Measurements from ENCODE around the gene AIG1.
"Not testable (repeated sequence)": the region's sequence is repeated elsewhere in the genome, so short reads cannot be mapped to it uniquely, and the experiment has no call there.

AIG1 gene

GRCh38 chr6:143060806-143061596 lies at the start of gene AIG1:
TSS of gene AIG1 (plus strand) at chr6:143060889. CDS start at chr6:143060926, 37 bp downstream.
- DNase-seq: no peak

GRCh38 chr6:143014764-143015163 lies 45.9 kb upstream of the AIG1 start:
- DNase-seq: no peak

GRCh38 chr6:143015300-143015706 lies 45.4 kb upstream of the AIG1 start:
- DNase-seq: no peak

- no peak for DNase-seq
Measured at GRCh38 chr6:143018955-143019354, 41.7 kb upstream of the AIG1 start.

- DNase-seq: not testable (repeated sequence)
Measured at GRCh38 chr6:143020862-143021261, 39.8 kb upstream of the AIG1 start.

- no peak for DNase-seq
Measured at GRCh38 chr6:143021543-143021942, 39.1 kb upstream of the AIG1 start.

- DNase-seq: no peak
Measured at GRCh38 chr6:143022587-143022986, 38.1 kb upstream of the AIG1 start.

- no peak for DNase-seq
Measured at GRCh38 chr6:143023695-143024094, 37.0 kb upstream of the AIG1 start.

GRCh38 chr6:143024977-143025376 lies 35.7 kb upstream of the AIG1 start:
- no peak for DNase-seq

- DNase-seq: no peak
Measured at GRCh38 chr6:143026696-143027449, 33.8 kb upstream of the AIG1 start.

GRCh38 chr6:143034689-143035334 lies 25.9 kb upstream of the AIG1 start:
- DNase-seq: no peak

- no peak for DNase-seq
Measured at GRCh38 chr6:143037470-143037869, 23.2 kb upstream of the AIG1 start.

GRCh38 chr6:143038833-143039232 lies 21.9 kb upstream of the AIG1 start:
- no peak for DNase-seq

- DNase-seq: no peak
Measured at GRCh38 chr6:143039548-143039947, 21.1 kb upstream of the AIG1 start.

- no peak for DNase-seq
Measured at GRCh38 chr6:143040018-143040417, 20.7 kb upstream of the AIG1 start.

GRCh38 chr6:143044345-143044744 lies 16.3 kb upstream of the AIG1 start:
- not testable (repeated sequence) for DNase-seq

- DNase-seq: no peak
Measured at GRCh38 chr6:143049611-143050010, 11.1 kb upstream of the AIG1 start.

GRCh38 chr6:143050509-143050908 lies 10.2 kb upstream of the AIG1 start:
- DNase-seq: no peak

GRCh38 chr6:143052282-143052681 lies 8.4 kb upstream of the AIG1 start:
- no peak for DNase-seq

- DNase-seq: no peak
Measured at GRCh38 chr6:143053856-143054255, 6.8 kb upstream of the AIG1 start.

- DNase-seq: no peak
Measured at GRCh38 chr6:143054329-143054728, 6.4 kb upstream of the AIG1 start.

- DNase-seq: no peak
Measured at GRCh38 chr6:143055213-143055612, 5.5 kb upstream of the AIG1 start.

GRCh38 chr6:143055891-143056290 lies 4.8 kb upstream of the AIG1 start:
- no peak for DNase-seq

GRCh38 chr6:143058987-143059386 lies 1.7 kb upstream of the AIG1 start:
- DNase-seq: no peak
